ENCODE data around the gene PTPRQ.
"Not testable (repeated sequence)": the region's sequence is repeated elsewhere in the genome, so short reads cannot be mapped to it uniquely, and the experiment has no call there.

The PTPRQ gene, protein sequence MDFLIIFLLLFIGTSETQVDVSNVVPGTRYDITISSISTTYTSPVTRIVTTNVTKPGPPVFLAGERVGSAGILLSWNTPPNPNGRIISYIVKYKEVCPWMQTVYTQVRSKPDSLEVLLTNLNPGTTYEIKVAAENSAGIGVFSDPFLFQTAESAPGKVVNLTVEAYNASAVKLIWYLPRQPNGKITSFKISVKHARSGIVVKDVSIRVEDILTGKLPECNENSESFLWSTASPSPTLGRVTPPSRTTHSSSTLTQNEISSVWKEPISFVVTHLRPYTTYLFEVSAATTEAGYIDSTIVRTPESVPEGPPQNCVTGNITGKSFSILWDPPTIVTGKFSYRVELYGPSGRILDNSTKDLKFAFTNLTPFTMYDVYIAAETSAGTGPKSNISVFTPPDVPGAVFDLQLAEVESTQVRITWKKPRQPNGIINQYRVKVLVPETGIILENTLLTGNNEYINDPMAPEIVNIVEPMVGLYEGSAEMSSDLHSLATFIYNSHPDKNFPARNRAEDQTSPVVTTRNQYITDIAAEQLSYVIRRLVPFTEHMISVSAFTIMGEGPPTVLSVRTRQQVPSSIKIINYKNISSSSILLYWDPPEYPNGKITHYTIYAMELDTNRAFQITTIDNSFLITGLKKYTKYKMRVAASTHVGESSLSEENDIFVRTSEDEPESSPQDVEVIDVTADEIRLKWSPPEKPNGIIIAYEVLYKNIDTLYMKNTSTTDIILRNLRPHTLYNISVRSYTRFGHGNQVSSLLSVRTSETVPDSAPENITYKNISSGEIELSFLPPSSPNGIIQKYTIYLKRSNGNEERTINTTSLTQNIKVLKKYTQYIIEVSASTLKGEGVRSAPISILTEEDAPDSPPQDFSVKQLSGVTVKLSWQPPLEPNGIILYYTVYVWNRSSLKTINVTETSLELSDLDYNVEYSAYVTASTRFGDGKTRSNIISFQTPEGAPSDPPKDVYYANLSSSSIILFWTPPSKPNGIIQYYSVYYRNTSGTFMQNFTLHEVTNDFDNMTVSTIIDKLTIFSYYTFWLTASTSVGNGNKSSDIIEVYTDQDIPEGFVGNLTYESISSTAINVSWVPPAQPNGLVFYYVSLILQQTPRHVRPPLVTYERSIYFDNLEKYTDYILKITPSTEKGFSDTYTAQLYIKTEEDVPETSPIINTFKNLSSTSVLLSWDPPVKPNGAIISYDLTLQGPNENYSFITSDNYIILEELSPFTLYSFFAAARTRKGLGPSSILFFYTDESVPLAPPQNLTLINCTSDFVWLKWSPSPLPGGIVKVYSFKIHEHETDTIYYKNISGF (N-terminal part only)

GRCh38 chr12:80443974-80444666, at the start of gene PTPRQ:
TSS of gene PTPRQ (plus strand) at chr12:80444235. CDS start at chr12:80444346, 111 bp downstream.
- DNase-seq = no peak

- DNase-seq = no peak
These were observed 43.5 kb upstream of the PTPRQ start for GRCh38 chr12:80400571-80400991.

DNA sequence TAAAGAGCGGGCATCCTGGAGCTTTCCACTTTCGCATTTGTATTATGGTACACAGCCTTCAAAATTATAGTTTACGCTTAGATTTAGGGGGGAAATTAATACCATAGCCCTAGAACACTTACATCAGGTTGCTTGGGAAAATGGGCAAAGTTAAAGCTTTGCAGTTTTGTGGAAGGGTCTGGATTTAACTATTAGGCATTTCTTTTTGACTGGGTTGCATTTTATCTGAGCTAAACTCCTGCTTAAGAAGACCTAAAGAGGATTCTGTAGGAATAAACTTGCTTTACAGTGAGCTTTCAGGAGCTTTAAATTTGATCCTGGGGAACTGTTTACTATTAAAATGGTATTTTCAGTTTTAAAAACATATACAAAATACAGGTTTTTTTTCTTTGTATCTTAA, 42.8 kb upstream of the PTPRQ start:
- DNase-seq = no peak

DNA sequence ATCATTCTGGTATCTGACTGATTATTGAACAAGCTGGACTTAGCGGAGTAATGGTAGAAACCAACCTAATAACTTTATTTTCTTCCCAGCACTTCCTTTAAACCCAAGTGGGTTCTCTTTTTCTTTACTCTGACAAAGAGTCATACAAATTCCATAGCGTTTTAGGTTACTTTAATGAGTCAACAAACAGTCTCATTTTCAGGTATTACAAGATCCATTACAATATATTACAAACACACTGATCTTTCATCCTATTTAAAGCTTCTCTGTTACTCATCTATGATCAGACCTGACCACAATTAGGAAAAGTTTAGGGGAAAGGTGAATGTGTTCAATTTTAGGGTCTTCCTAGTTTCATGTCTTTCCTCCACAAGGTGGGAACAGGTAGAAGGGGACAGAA, 39.4 kb upstream of the PTPRQ start:
- DNase-seq = no peak

GRCh38 chr12:80406253-80406652, 37.8 kb upstream of the PTPRQ start:
- no peak for DNase-seq

- DNase-seq = no peak
These were observed 32.2 kb upstream of the PTPRQ start for GRCh38 chr12:80411787-80412186.

DNA sequence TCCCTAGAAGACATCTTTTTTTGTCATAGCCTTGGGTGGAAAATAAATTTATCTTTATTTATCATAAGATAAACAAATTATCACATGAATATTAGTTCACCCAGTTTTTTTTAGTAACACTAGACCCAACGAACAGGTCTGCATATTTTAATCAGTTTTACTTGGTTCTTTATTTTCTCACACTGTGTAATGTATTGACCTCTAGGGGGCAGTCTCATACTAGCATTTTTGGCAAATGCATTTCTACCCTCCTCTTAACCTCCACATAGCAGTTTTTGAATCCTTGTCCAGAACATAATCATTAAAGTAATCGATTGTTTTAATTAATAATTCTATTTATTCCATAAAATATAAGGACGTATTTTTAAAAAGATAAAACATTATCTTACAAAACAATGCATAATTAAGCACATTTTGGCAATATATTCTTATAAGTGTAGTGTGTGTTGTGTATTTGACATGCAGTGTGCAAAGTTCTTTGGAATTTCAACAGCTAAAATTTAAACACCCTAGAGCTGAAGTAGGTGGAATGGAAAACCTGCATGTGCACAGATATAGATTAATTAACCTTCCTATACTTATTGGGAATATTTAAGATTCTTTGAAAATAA, 31.6 kb upstream of the PTPRQ start:
- DNase-seq = peak; percentile 23

GRCh38 chr12:80413462-80413861, 30.6 kb upstream of the PTPRQ start:
- no peak for DNase-seq

DNA sequence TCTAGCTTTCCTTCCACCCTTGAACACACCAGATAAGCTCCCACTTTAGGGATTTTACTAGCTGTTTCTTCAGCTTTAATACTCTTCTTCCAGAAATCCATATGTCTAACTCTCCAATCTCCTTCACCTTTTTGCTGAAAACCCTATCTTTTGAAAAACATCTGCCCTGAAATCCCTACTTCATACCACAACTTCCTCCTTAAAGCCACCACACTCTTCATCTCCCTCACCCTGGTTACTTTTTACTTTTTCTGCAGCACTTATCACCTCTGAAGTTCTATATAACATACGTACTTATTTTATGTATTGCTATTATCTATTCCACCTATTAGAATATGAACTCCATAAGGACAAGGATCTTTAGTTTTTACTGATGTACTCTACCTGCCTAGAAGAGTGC, 28.6 kb upstream of the PTPRQ start:
- no peak for DNase-seq

DNA sequence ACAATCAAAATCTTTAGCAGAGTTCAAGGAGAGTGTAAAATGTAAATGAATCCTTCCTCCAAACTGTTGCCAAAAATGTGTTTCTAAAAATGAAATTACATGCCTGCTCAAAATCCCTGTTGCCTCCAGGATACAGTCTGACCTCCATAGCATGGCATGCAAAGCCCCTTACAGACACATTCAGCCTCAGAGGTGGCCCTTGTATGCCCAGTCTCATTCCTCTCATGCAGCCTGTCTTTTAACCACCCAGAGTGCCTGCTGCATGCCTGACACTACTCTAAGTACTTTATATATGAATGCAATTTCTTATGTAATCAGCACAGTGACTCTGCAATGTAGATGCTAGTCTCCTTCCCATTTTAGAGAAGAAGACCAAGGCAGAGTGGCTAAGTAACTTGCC, 24.4 kb upstream of the PTPRQ start:
- no peak for DNase-seq

DNA sequence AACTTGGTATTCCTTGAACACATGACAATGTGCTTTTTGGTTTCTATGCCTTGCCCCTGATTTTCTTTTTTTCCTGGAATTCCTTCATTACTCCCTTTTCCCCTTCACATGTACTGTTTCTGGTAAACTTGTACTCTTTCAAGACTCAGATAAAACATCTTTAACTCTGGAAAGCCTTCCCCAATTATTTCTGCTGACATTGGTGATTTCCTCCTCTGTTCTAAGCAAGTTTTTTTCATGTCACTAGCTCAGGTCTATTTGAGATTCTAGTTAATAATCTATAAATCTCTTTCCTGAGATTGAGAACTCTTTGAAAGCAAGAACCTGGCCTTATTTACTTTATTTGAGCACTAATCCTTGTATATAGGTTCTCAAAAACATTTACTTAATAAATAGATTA, 24.0 kb upstream of the PTPRQ start:
- DNase-seq = no peak

GRCh38 chr12:80422550-80422949, 21.5 kb upstream of the PTPRQ start:
- no peak for DNase-seq

DNA sequence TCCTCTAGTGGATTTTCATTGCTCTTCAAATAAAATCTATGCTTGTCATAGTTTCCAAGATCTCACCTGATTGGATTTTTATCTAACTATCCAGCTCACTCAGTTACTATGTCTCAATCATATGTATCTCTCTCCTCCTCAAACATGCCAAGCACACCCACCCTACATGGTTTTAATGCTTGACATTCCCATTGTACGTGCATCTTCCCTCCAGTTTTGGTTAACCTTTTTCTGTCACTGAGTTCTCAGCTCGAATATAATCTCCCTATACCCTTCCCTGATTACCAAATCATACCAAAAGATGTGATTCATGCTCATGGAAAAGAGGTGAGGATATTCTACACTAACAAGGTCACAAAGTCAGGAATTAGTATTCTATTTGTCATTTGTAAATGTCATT, 12.0 kb upstream of the PTPRQ start:
- no peak for DNase-seq

- DNase-seq = no peak
These were observed 2.1 kb upstream of the PTPRQ start for GRCh38 chr12:80441921-80442320.

GRCh38 chr12:80442426-80443222, 1.4 kb upstream of the PTPRQ start:
- no peak for DNase-seq

DNA sequence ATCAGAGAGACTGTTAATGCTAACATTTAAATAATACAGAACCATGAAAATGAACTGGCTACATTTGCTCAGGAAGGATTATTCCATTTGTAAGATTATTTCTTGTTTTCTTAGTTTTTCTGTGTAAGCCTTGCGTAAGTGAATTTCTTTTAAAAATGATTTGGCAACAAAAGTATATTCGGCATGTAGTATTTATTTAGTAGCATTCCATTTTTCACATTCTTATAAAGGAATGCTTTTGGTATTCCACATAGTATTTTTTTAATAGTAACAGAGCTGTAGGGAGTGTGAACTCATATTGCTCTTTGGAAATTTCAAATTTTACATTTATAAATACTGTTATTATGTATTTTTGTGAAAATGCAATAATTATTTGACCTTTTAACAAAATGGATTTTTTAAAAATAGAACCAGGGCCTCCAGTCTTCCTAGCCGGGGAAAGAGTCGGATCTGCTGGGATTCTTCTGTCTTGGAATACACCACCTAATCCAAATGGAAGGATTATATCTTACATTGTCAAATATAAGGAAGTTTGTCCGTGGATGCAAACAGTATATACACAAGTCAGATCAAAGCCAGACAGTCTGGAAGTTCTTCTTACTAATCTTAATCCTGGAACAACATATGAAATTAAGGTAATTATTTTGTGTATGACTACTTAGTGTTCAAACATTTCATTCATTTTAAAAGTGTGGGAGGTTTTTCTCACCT, 1.2 kb downstream of the PTPRQ start:
- DNase-seq = no peak

DNA sequence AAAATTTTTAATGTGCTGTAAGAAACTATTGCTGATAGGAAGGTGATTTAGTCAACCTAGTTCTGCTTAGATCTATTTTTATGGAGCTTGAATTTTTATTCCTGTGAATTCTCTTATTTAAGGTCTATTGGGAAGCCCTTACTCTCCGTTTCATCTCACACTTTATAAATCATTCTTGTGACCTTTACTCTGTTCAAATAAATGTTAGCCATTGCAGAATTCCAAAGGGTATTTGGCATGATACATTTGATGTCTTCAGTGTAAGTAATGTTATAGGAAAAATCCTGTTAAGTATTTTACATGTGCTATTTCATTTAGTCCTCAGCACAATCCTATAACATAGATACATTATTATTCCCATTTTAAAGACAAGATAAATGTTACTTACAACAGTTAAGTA, 12.5 kb downstream of the PTPRQ start:
- DNase-seq = no peak

GRCh38 chr12:80460972-80461371, 16.9 kb downstream of the PTPRQ start:
- DNase-seq = no peak

DNA sequence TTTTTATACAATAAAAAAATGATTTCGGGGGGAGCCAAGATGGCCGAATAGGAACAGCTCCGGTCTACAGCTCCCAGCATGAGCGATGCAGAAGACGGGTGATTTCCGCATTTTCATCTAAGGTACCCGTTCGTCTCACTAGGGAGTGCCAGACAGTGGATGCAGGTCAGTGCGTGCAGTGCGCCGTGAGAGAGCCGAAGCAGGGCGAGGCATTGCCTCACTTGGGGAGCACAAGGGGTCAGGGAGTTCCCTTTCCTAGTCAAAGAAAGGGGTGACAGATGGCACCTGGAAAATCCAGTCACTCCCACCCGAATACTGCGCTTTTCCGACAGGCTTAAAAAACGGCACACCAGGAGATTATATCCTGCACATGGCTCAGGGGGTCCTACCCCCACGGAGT, 17.8 kb downstream of the PTPRQ start:
- DNase-seq = not testable (repeated sequence)

DNA sequence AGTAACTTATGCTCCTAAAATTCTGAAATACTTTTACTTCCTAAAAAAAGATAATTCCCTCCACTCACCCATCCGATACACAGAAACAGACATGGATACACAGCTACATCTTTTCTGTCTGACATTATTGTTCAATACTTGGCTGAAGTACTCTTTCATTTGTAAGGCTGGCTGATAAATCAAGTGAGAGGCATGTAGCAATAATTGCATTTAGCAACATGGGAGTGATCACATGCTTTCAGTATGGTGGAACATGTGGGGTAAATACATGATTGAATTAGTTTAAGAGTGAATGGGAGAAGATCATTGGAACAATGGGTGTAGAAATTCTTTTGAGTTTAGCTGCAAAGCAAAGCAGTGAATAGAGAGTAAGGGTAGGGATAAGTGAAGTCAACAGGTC, 25.6 kb downstream of the PTPRQ start:
- DNase-seq = no peak

DNA sequence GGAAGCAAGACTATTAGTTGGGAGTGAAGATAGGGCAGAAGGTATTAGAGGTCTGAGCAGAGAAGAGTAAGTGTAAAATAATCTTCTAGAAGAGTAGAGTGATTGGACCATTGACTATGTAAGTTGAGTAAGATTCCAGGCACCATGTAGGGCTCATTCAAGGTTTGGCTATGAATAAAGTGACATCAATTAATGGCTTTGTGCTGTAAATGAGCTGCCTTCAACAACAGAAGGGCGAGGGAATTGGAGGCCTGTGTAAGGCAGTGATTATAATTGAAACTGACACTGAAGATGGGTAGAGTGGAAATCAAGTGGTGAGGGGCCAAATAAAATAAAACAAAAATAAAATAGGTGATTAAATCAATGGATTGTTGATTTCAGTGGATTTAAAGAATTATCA, 26.4 kb downstream of the PTPRQ start:
- DNase-seq = no peak

Data from NCI-H2081 treated with DMSO at 0.1 percent for 48 hours (cell line).